ENCODE measurements around the gene CASZ1.

The CASZ1 gene

GRCh38 chr1:10761503-10762152, 34.8 kb downstream of the CASZ1 start:
- H3K4me3 ChIP-seq (replicated peaks; ENCODE audit: insufficient read depth, low read length): no peak overlapping the region
- no peak for DNase-seq (ENCODE audit: low read depth in 1 of 2, low spot score in 1 of 2)
- no peak for TF ChIP-seq GABPA (IDR thresholded peaks at IDR 0.05; ENCODE audit: low read depth)
- TF ChIP-seq REST (IDR thresholded peaks at IDR 0.05; ENCODE audit: insufficient replicate concordance, low read depth): no peak
- TF ChIP-seq CTCF (IDR thresholded peaks at IDR 0.05; ENCODE audit: insufficient read depth, low read length): no peak
- no peak for TF ChIP-seq POLR2AphosphoS5 (IDR thresholded peaks at IDR 0.05; ENCODE audit: low read depth)
- TF ChIP-seq SPI1 (IDR thresholded peaks at IDR 0.05; ENCODE audit: borderline replicate concordance, low read depth): no peak
- peaks cover 3% of the 10 kb centered on the region for H3K27me3 ChIP-seq (ENCODE audit: insufficient read depth, poor library complexity, severe bottlenecking)
- no peak overlapping the region for H3K27ac ChIP-seq (replicated peaks)

- no peak overlapping the region for H3K27ac ChIP-seq (replicated peaks)
- TF ChIP-seq REST (IDR thresholded peaks at IDR 0.05; ENCODE audit: insufficient replicate concordance, low read depth) (no peak), POLR2AphosphoS5 (IDR thresholded peaks at IDR 0.05; ENCODE audit: low read depth) (no peak), CTCF (IDR thresholded peaks at IDR 0.05; ENCODE audit: insufficient read depth, low read length) (no peak), GABPA (IDR thresholded peaks at IDR 0.05; ENCODE audit: low read depth) (no peak), SPI1 (IDR thresholded peaks at IDR 0.05; ENCODE audit: borderline replicate concordance, low read depth) (no peak)
- no peak overlapping the region for H3K4me3 ChIP-seq (replicated peaks; ENCODE audit: insufficient read depth, low read length)
- H3K27me3 ChIP-seq (ENCODE audit: insufficient read depth, poor library complexity, severe bottlenecking): peaks cover 3% of the 10 kb centered on the region
- no peak for DNase-seq (ENCODE audit: low read depth in 1 of 2, low spot score in 1 of 2)
Measured at GRCh38 chr1:10760566-10761502, 35.6 kb downstream of the CASZ1 start.

- DNase-seq (ENCODE audit: low read depth in 1 of 2, low spot score in 1 of 2): no peak
- no peak for TF ChIP-seq CTCF (IDR thresholded peaks at IDR 0.05; ENCODE audit: insufficient read depth, low read length)
- TF ChIP-seq GABPA (IDR thresholded peaks at IDR 0.05; ENCODE audit: low read depth): no peak
- no peak for TF ChIP-seq POLR2AphosphoS5 (IDR thresholded peaks at IDR 0.05; ENCODE audit: low read depth)
- TF ChIP-seq SPI1 (IDR thresholded peaks at IDR 0.05; ENCODE audit: borderline replicate concordance, low read depth): no peak
- no peak for TF ChIP-seq REST (IDR thresholded peaks at IDR 0.05; ENCODE audit: insufficient replicate concordance, low read depth)
- Histone ChIP-seq H3K27me3 (ENCODE audit: insufficient read depth, poor library complexity, severe bottlenecking) (peaks cover 7% of the 10 kb centered on the region), H3K27ac (replicated peaks) (no peak overlapping the region), H3K4me3 (replicated peaks; ENCODE audit: insufficient read depth, low read length) (no peak overlapping the region)
Measured at GRCh38 chr1:10759413-10760200, 36.8 kb downstream of the CASZ1 start.
